Nephron (organoid): ENCODE measurements around the gene PKP2.
"Not testable (repeated sequence)": the region's sequence is repeated elsewhere in the genome, so short reads cannot be mapped to it uniquely, and the experiment has no call there.

Experiments
- H3K27ac Mint-ChIP-seq, 3 experiments: 2 replicates each; pipeline ENCODE4 v1.8.0; 2020; ENCODE audit warnings: mixed read lengths in 3 of 3, mild to moderate bottlenecking in 2 of 3, moderate library complexity in 1 of 3
- H3K27me3 Mint-ChIP-seq: 2 replicates; pipeline ENCODE4 v1.8.0; 2021; ENCODE audit warnings: low read depth, mild to moderate bottlenecking, moderate library complexity, mixed read lengths
- H3K36me3 Mint-ChIP-seq: 2 replicates; pipeline ENCODE4 v1.8.0; 2020; ENCODE audit warnings: low read depth, mixed read lengths
- H3K4me1 Mint-ChIP-seq: 2 replicates; pipeline ENCODE4 v1.8.0; 2020; ENCODE audit warnings: mixed read lengths
- H3K4me3 Mint-ChIP-seq, 3 experiments: 2 replicates each; pipeline ENCODE4 v1.8.0; 2020; ENCODE audit warnings: mild to moderate bottlenecking in 3 of 3, mixed read lengths in 3 of 3, moderate library complexity in 2 of 3
- H3K9me3 Mint-ChIP-seq: 2 replicates; pipeline ENCODE4 v1.8.0; 2020; ENCODE audit warnings: mixed read lengths
- TF ChIP-seq, protein P1 (sequence below), 3 experiments: fragments of 200-600 bp; sonication (generic); IDR thresholded peaks; one replicate each; pipeline ENCODE4 v1.5.0; 2021; ENCODE audit warnings: antibody characterized with exemption in 3 of 3; ENCODE audit not compliant: unreplicated experiment in 3 of 3

The PKP2 gene

DNA sequence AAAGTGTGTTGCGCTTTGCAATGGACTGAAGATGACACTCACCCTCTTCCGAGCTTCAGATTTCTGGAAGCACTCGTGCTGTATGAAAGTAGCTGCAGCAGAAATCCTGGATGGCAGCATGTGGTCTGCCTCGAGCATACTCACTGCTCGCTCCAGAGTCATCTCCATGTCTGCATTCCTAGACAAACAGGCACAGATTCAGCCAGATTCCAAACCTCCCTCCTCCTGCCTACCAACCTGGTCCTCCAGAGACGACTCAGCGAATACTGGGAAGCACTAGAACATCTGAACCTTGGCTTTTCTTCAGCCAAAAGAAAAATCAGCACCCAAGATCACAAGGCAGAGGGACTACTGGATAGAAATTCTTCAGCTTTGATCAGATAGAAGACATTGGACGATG, 27.7 kb downstream of the PKP2 start:
- Mint-ChIP-seq H3K36me3 (peaks cover 18% of the 10 kb centered on the region), H3K4me1 (no peaks in the 10 kb centered on the region), H3K9me3 (no peaks in the 10 kb centered on the region), H3K27ac (no peak overlapping the region), H3K4me3 (no peak overlapping the region), H3K27me3 (no peaks in the 10 kb centered on the region)
- TF ChIP-seq, protein P1, sequence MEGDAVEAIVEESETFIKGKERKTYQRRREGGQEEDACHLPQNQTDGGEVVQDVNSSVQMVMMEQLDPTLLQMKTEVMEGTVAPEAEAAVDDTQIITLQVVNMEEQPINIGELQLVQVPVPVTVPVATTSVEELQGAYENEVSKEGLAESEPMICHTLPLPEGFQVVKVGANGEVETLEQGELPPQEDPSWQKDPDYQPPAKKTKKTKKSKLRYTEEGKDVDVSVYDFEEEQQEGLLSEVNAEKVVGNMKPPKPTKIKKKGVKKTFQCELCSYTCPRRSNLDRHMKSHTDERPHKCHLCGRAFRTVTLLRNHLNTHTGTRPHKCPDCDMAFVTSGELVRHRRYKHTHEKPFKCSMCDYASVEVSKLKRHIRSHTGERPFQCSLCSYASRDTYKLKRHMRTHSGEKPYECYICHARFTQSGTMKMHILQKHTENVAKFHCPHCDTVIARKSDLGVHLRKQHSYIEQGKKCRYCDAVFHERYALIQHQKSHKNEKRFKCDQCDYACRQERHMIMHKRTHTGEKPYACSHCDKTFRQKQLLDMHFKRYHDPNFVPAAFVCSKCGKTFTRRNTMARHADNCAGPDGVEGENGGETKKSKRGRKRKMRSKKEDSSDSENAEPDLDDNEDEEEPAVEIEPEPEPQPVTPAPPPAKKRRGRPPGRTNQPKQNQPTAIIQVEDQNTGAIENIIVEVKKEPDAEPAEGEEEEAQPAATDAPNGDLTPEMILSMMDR (IDR thresholded peaks at IDR 0.05; ENCODE audit: unreplicated experiment in 3 of 3), result no peak

DNA sequence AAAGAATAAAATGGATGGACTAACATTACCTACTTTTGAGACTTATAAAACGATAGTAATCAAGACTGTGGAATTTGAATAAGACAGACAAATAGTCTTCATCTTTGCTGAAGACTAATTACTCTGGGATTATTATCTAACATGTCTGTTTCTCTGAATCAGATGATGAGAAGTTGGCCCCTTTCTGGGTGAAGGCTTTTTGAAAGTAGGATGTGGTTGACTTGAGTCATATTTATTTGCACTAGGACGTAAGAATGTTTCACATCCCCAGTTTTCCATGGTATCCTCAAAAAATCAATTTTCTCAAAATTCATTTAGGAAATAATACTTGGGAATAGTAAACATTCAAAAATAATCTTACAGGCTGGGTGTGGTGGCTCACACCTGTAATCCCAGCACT, 31.8 kb downstream of the PKP2 start:
- H3K4me1 Mint-ChIP-seq, result no peaks in the 10 kb centered on the region
- peaks cover 14% of the 10 kb centered on the region for H3K36me3 Mint-ChIP-seq
- H3K27me3 Mint-ChIP-seq, result no peaks in the 10 kb centered on the region
- H3K27ac Mint-ChIP-seq, result no peak overlapping the region
- H3K4me3 Mint-ChIP-seq, result no peak overlapping the region
- H3K9me3 Mint-ChIP-seq, result no peaks in the 10 kb centered on the region
- TF ChIP-seq, protein P1 (IDR thresholded peaks at IDR 0.05; ENCODE audit: unreplicated experiment in 3 of 3), result no peak

DNA sequence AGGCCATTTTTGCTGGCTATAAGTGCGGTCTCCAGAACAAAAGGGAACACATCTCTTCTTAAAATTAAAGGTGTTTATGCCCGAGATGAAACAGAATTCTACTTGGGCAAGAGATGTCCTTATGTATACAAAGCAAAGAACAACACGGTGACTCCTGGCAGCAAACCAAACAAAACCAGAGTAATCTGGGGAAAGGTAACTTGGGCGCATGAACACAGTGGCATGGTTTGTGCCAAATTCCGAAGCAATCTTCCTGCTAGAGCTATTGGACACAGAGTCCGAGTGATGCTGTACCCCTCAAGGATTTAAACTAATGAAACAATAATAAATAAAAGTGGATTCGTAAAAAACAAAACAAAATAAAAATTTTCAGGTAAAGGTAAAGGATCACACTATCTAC, 33.4 kb downstream of the PKP2 start:
- TF ChIP-seq, protein P1 (IDR thresholded peaks at IDR 0.05; ENCODE audit: unreplicated experiment in 3 of 3), result no peak
- H3K36me3 Mint-ChIP-seq, result peaks cover 10% of the 10 kb centered on the region
- H3K4me3 Mint-ChIP-seq, result no peak overlapping the region
- no peaks in the 10 kb centered on the region for H3K27me3 Mint-ChIP-seq
- H3K9me3 Mint-ChIP-seq, result no peaks in the 10 kb centered on the region
- no peak overlapping the region for H3K27ac Mint-ChIP-seq
- H3K4me1 Mint-ChIP-seq, result no peaks in the 10 kb centered on the region

DNA sequence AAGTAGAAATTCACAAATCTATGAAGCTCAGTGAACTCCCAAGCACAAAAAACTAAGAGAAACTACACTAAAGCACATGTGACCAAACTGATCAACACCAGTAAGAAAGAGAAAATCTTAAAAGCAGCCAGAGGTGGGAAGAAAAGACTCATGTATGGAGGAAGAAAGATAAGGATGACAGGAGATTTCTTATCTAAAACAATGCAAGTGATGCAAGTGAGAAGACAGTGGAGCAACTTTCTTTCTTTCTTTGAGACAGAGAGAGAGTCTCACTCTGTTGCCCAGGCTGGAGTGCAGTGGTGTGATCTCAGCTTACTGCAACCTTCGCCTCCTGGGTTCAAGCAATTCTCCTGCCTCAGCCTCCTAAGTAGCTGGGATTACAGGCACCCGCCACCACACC, 34.9 kb downstream of the PKP2 start:
- H3K4me3 Mint-ChIP-seq, result not testable (repeated sequence)

DNA sequence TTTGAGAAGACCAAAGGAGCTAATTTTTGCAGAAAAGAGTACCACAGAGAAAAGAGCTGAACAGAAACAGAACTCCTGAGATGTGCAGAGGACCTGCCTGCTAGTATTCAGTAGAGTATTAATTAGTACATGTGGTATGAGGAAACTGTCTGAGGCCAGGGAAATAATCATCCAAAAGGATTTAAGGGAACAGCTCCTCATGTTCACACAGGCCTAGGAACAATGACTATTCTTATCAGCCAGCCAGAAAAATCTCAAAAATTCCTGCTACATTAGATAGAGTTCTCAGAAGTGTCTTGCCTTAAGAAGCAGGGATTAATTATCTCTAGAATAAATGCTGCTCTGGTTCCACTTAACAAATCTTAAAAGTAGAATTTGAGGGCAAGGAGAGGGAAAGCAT, 36.4 kb downstream of the PKP2 start:
- Mint-ChIP-seq H3K27ac (no peak overlapping the region), H3K27me3 (no peaks in the 10 kb centered on the region), H3K4me3 (no peak overlapping the region)

More for the DNA sequence above, 34.9 kb downstream of the PKP2 start:
- H3K27me3 Mint-ChIP-seq, H3K36me3 Mint-ChIP-seq, H3K27ac Mint-ChIP-seq, H3K9me3 Mint-ChIP-seq, H3K4me1 Mint-ChIP-seq: not testable (repeated sequence)

DNA sequence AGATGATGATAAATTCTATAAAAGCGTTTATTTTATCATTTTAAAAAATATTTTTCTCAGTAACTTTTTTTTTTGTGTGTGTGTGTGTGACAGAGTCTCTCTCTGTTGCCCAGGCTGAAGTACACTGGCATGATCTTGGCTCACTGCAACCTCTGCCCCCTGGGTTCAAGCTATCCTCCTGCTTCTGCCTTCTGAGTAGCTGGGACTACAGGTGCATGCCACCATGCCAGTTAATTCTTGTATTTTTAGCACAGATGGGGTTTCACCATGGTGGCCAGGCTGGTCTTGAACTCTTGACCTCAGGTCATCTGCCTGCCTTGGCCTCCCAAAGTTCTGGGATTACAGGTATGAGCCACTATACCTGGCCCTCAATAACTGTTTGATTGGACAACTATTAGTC, 37.2 kb downstream of the PKP2 start:
- TF ChIP-seq, protein P1 (IDR thresholded peaks at IDR 0.05; ENCODE audit: unreplicated experiment in 3 of 3), result no peak
- Mint-ChIP-seq H3K4me1 (no peaks in the 10 kb centered on the region), H3K27me3 (no peaks in the 10 kb centered on the region), H3K27ac (no peak overlapping the region), H3K9me3 (no peaks in the 10 kb centered on the region), H3K36me3 (no peaks in the 10 kb centered on the region), H3K4me3 (no peak overlapping the region)

More for the DNA sequence above, 36.4 kb downstream of the PKP2 start:
- TF ChIP-seq, protein P1 (IDR thresholded peaks at IDR 0.05; ENCODE audit: unreplicated experiment in 3 of 3), result no peak
- Mint-ChIP-seq H3K4me1 (no peaks in the 10 kb centered on the region), H3K36me3 (no peaks in the 10 kb centered on the region), H3K9me3 (no peaks in the 10 kb centered on the region)
